ENCODE measurements around the gene TTC7B.

DNA sequence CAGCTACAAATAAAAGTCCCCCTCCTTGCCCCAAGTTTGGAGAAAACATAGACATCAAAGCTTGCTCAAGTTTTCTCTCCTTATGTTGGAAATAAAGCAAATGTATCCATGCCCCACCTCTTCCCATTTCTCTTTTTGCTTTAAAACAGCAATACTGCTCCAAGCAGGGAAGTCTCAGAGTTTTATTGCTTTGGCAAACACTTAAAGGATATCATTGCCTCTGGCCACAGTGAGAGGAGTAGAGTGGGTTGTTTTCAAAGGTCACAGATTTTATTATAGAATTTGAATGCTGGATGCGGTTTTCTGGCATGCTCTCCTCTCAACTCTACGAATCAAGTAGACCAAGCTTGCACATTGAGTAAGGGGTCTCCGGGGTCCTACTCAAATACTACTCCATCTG is 149.7 kb downstream of the TTC7B start:
- no peak for TF ChIP-seq TARDBP (IDR thresholded peaks at IDR 0.05)
- TF ChIP-seq, protein P1, sequence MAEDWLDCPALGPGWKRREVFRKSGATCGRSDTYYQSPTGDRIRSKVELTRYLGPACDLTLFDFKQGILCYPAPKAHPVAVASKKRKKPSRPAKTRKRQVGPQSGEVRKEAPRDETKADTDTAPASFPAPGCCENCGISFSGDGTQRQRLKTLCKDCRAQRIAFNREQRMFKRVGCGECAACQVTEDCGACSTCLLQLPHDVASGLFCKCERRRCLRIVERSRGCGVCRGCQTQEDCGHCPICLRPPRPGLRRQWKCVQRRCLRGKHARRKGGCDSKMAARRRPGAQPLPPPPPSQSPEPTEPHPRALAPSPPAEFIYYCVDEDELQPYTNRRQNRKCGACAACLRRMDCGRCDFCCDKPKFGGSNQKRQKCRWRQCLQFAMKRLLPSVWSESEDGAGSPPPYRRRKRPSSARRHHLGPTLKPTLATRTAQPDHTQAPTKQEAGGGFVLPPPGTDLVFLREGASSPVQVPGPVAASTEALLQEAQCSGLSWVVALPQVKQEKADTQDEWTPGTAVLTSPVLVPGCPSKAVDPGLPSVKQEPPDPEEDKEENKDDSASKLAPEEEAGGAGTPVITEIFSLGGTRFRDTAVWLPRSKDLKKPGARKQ (CRISPR knock-in tag; IDR thresholded peaks at IDR 0.05): no peak

Data from K562 (cell line).